ENCODE measurements around the gene TAL1.

Gene TAL1

DNA sequence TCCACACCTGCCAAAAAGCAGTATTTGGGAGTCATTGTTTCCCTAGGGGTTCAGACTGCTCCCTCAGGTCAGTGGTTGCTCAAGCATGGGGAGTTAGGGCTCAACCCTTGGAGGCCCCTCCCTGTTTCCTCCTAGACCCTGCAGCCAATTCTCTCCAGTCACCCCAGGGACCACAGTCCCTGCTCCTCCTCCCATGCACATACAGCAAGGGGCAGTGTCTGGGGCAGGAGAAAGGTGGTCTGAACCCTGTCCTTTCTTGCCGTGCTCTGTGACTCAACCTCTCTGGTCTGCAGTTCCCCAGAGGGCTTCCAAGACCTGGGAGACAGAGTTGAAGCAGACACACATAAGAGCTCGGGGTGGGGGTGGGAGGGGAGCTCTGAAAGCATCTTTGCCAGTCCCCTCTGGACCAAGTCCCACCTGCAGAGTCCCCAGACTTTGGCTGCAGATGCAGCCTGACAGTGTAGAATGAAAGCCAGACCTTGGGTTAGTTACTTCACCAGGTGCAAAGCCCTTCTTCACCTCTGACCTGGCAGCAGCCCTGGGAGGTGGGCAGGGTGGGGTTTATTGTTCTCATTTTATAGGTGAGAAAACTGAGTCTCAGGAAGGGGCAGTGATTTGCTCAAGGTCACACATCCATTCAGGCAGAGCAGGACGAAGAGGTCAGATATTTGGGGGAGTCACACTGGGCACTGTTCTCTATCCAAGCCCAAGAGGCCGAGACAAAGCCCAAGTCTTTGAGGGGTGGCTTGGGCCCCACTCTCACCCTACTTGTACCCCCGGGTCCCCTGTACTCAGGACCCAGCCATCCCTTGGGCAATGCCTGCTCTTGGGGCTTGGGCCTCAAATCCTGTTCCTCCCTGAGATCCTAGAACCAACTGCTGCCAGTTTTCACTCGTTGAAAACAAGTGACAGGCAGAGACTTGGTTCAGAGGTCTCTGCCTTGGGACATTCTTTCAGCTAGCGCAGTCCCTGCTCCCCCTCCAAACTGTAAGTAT is 42.9 kb downstream of the TAL1 start:
- no peak for DNase-seq (ENCODE audit: low spot score)

DNA sequence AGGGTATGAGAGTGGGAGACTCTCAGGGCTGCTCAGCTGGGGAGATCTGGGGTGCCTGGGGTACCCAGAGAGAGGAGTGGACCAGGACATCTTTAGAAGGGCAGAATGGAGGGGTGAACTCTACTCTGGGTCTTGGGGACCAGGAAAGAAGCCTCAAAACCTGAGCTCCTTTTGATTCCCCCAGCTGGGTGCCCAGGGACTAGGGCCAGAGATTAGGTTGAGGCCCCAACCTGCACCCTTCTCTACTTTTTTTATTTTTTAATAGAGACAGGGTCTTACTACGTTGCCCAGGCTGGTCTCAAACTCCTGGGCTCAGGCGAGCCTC is 44.1 kb downstream of the TAL1 start:
- no peak for DNase-seq (ENCODE audit: low spot score)

DNA sequence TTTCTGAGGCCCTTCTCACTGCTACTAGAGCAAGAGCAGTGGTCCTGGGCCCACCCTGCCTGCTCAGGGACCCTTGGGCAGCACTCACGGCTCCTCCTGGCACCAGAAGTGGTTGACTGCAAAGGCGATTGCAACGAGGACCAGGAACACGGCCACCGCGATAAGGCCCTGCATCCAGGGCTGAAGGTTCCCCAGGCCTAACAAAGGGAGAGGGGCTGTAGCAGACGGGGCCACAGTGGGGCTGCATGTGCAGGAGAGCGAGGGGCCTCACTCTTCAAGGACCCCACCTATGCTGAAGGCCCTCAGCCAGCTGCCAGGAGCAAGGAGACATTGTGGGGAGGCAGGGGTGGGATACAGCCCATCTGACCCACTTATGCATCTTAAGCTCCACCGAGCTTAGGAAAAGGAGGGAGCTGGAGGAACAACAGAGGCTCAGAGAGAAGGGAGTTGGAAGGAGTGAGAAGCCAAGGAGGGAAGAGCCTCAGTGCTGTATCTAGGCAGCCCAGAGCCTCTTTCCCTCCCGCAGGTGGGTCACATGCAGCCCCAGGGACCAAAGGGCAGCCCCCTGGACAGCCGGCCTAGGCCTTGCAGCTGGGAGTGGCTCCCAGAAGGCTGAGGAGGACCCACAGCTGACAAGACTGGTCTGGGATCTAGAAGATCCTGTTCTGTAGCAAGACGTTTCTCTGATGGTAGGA is 44.6 kb downstream of the TAL1 start:
- no peak for DNase-seq (ENCODE audit: low spot score)

DNA sequence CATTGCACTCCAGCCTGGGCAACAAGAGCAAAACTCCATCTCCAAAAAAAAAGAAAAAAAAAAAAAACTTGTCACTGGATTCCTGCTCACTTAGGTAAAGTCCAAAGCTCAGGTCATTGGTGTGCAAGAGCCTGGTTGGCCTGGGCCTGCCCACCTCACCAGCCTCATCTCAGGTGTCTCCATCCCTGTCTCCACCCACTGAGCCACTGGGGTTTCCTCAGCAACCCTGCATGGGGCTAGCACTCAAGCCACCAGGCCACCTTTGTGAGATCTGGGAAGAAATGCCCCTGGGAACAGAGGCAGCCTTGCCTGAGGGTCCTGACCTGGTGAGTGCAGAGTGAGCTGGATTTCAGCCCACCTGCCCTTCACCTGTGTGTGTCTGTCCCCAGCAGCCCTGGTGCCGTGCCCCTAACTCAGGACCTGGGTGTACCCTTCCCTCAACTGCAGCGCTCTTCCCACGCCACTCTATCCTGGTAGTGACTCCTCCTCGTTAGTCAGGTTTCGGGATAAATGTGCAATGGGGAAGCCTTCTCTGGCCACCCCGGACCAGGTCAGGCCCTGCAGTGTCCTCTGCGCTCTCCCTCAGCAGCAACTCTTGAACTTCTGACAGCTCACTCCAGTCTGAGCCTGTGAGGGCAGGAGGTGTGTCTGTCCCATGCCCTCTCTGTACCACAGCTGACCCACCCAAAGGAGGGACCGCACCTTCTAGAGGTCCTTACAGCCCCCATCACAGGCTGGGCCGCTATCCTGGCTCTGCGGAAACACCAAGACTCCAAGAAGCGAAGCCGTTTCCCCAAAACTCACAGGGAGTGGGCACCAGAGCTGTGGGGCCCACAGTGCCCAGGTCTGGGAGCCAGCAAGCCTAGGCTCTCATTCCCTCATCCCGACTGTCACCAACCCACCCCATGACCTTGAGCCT is 45.5 kb downstream of the TAL1 start:
- no peak for DNase-seq (ENCODE audit: low spot score)

DNA sequence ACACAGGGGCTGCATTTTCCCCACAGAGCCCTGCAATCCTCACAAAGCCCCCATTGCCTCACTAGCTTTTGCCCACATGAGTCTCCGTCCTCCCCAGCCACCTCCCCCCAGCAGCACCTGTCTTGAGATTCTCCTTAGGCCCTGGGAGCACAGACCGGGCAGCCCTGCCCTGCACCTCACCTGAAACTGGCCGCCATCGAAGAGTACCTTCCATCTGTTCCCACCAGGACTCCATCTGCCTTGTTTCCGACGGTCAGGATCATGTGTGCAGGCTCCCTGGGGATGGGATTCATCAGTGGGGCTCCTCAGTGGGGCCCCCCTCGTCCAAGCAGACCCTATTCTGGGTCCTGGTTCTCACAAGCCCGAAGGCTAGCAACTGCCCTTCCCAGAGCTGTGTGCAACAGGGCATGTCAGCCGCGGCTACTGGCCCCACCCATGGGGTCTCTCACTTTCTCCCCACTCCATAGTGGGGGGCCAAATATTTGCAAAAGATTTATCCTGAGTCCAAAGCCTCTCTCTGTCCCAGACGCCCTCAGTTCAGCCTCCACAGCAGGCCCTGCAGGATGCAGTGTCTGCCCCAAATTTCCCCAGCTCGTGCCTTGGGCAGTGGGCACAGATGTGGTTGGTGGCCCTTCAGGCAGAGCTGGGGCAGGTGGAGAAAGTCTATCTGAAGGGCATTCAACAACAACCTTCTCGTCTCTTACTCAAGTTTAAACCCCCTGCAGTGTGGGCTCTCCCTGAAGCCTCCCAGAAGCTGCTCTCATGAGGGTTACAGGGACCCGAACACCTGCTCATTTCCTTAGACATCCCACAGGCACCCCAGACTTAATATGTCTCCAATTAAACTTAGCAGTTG is 47.0 kb downstream of the TAL1 start:
- DNase-seq (ENCODE audit: low spot score) = no peak

DNA sequence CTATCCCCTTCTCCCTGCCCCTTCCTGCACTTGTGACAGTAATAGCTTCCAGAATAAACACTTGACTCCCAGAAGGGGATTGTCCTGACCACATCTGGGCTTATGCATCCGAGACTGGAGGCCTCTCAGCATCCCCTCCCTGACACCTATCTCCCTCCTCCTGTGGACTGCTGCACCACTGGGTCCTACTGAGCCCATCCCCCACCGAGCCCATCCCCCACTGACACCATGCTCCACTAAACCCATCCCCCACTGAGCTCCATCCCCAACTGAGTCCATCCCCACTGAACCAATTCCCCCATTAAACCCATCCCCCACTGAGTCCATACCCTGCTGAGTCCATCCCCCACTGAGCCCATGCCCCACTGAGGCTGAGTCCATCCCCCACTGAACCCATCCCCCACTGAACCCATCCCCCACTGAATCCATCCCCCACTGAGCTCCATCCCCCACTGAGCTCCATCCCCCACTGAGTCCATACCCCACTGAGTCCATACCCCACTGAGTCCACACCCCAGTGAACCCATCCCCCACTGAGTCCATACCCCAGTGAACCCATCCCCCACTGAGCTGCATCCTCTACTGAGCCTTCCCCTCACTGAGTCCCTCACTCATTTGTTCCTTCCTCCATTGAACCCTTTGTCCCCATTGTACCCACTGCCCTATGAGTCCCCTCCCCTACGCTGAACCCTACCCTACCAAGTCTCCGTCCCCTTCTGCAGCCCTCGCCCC is 47.8 kb downstream of the TAL1 start:
- no peak for DNase-seq (ENCODE audit: low spot score)

DNA sequence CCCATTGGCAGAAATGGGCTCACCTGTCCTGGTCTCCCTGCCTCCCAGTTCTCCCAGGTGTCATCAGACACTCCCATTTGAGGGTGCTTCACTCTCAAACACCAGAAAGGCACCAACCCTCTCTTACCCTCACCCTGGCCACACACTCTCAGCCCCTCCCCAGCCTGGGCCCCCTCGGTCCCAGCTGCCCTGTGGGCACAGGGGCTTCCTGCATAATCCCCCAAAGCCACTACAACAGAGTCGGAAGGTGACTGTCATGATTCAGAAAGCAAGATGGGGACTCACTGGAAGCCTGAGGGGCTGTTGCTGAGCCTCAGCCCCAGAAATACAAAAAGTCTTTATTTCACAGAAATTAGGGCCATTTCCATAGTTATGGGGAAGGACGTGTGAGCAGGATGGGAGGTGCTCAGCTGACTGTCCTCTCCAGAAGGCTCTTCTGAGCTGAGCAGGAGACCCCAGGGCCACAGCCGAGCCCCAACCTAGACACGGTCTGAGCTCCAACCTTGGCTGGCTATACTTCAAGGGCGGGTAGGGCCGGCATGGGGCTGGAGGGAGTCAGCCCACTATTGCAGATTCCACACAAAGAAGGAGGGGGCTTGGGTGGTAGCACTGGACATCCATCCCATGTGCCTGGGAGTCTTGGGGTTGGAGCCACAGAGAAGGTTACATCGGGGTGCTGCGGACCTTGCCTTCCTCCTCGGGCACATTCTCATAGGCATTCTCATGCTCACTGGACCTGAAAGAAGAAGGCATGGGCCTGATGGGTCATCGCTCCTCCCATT is 48.5 kb downstream of the TAL1 start:
- no peak for DNase-seq (ENCODE audit: low spot score)

DNA sequence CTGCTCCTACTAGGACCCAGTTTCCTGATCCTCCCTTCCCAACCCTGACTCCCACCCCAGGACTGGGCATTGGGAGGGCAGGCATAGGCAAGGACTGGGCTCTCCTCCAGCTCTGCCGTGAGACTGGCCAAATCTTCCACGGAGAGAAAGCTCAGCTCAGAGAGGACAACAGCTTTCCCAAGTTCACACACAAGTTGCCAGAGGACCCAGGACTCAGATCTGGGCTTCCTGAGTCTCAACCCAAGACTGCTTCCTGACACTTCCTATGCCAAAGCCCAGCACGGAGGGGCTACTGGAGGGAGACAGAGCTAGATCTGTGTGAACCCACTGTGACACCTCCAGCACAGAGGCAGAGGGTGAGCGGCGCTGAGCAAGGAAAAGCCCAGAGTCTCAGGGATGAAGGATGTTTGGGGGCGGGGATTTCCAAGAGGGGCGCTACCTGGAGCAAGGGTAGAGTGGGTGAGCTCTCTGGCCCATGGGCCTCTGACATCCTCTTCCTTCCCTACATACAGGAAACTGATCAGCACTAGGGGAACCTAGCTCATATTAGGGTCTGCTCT is 49.3 kb downstream of the TAL1 start:
- DNase-seq (ENCODE audit: low spot score) = no peak

DNA sequence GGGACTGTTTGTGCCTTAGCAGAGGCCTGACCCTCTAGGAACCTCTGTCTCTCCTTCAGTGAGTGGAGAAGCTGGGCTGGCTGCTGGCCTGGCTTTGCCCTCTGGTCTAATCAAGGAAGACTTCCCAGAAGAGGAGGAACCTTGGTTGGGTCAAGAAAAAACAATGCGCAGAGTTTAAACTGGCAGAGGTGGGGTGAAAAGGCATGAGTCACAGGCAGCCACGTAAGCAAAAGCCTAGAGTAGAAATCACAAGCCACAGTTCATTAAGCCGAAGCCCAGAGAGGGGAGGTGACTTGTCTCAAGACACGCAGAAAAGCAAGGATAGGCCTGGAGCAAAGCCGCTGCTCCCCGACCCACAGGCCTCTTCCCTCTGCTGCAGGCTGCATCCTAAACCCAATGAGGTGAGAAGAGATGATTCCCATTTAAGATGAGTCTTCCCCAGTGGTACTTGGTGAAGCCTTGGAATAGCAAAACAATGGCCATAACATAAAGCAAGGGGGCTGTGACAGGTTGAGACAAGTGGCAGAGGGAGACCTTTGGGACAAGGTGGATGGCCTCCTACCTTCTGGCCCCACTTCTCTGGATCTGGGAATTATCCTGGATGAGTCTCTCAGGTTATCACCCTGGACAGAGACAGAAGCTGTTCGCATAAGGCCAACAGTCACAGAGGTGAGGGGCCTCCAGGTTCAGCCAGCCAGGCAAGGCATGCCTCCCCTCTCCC is 49.9 kb downstream of the TAL1 start:
- DNase-seq (ENCODE audit: low spot score) = no peak

DNA sequence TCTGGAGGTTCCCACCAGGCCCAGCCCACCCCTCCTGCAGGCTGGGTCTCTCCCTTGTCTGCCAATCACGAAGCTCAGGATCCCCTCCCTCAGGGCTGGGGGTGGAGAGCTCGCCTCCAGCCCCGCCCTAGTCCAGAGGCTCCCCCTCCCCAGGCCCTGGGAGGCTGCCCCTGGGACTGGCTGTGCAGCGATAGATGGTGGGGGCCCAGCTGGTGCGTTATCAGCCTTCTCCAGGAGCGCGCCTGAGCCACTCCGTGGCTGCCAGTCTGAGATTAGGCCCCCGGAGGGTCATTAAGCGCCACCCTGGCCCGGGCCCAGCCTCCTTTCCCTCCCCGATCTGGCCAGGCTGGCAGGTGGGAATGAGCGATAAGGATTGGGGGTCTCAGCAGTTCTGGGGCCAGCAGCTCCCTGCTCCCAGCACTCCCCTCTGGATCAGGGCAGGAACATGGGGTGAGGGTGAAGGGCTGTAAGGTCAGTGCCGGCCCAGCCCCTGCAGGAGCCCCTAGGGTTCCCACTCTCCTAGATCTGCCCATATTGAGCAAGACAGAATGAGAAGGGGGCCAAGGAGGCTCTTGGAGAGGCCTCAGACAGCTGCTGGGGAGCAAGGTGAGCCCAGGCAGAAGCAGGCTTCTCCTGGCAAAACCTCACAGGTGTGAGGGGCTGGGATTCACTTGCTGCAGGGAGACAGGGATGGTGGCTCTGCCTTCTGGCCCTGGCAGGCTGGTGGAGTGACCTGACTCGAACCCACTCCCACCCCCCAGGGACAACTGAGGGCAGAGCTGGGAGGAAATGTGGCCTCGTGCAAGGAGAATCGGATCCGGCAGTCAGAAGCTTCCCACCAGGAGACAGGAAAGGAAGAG is 50.7 kb downstream of the TAL1 start:
- no peak for DNase-seq (ENCODE audit: low spot score)

DNA sequence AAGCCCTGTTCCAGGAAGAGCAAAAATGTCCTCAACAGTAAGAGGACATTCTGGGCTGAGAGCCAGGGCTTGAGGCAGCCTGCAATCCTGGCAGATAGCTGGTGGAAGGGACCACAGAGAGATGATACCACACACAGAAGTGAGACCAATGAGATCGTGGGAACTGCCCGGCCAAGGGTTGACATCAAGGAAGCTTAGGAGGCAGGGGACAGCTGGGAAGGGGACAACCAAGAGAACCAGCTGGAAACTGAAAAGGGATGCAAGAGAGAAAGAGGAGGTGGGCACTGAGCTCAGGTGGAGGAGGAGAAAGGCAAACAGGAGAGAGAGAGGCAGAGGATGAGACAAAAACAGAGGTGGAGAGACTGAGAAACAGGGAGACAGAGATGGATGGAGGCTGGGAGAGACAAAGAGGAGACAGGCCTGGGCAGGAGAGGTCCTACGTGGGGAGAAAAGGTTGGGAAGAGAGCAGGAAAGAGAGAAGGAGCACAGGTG is 51.4 kb downstream of the TAL1 start:
- DNase-seq (ENCODE audit: low spot score) = no peak

DNA sequence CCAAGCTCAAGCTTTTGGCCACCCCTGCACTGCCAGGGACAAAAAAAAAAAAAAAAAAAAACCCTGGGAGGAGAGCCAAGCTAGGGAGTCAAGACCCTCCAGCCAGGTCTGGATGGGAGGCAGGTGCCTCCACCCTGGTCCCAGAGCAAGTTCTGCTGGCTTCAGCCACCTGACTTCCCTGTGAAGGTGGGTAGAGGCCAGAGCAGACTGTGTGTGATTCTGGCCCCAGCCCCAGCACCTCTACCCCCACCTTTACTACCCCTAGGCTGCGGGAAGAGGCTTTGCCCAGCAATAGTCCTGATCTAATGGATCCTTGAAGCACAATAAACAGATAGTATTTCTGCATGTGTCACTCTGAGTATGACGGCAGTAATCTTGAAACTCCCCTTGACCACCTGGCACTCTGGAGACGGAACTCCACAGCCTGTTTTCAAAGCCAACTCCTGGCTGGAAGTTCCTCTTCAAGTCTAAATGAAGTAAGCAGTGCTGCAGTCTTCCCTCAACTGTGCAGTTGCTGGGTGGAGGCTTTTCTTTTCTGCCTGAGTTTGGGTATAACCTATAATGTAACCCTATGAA is 51.9 kb downstream of the TAL1 start:
- no peak for DNase-seq (ENCODE audit: low spot score)

DNA sequence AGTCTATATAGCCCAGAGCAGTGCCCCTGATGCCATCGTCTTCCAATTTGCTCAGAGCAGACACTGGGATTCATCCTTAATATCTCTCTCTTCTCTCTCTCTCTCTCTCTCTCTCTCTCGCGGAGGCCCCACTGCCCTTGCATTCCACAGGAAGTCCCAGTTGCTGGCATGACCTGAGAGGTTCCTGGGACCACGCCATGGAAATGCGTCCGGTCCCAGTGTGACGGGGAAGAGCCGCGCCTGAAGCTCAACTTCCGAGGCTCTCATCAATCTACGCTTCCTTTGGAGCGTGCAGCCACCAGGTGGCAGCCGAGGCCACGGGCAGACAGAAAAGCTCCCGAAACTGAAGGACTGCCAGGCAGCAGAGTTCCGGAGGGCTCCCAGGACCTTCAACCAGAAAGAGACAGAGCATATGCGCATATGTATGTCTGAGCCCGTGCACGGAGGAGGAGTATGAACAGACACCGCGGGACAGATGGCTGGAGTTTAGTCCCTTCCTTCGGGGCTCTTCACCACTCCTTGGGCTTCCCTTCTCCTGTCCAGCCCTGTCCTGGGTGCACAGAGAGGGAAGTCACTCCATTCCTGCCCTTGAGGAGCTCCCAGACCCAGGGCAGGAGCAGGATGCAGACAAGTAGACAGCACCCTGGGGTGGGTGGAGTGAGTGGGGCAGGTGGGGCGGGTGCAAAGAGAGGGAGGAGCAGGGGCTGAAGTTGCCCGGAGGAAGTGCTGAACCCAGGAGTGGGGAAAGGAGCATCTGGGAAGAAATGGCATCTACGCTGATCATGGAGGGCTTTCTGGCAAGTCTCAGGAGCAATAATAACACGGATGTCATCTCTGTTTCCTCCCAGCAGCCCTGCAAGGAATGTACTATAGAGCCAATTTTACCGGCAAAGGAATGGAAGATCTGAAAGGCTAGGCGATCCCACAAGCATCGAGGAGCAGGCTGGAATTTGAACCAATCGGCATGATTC is 52.7 kb downstream of the TAL1 start:
- peak; percentile 69 for DNase-seq (ENCODE audit: low spot score)

DNA sequence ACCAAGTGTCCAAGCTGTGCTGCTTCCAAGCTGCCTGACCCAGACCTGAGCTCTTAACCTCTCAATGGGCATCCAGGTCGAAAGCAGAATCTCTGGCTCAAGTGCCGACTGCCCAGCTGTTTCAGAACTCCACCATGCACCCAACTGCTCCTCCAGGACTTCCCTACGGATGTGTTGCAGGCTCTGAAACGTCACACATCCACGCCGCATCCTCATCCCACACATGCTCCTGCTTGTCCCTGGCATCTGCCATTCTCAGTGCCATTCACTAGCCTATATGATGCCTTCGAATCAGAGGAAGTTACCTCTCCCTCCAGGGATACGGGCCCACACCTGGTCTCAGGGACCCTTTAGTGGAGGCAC is 53.4 kb downstream of the TAL1 start:
- DNase-seq (ENCODE audit: low spot score) = no peak

DNA sequence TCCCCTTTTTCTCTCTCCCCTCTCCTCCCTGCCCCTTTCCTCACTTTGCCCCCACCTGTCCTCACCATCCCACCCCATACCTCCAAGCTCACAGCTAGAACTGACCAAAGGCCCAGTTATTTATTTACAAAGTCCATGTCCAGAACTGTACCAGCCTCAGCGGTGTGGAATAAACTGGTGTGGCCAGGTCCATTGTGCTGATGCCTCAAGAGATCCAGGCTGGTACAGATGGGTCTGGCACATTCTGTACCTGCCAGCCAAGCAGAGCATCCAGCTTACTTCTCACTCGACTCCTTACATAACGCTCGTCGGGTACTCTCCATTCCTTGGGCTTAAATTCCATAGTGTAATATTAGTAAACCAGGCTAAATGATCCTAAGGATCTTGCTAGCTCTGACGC is 54.0 kb downstream of the TAL1 start:
- no peak for DNase-seq (ENCODE audit: low spot score)

DNA sequence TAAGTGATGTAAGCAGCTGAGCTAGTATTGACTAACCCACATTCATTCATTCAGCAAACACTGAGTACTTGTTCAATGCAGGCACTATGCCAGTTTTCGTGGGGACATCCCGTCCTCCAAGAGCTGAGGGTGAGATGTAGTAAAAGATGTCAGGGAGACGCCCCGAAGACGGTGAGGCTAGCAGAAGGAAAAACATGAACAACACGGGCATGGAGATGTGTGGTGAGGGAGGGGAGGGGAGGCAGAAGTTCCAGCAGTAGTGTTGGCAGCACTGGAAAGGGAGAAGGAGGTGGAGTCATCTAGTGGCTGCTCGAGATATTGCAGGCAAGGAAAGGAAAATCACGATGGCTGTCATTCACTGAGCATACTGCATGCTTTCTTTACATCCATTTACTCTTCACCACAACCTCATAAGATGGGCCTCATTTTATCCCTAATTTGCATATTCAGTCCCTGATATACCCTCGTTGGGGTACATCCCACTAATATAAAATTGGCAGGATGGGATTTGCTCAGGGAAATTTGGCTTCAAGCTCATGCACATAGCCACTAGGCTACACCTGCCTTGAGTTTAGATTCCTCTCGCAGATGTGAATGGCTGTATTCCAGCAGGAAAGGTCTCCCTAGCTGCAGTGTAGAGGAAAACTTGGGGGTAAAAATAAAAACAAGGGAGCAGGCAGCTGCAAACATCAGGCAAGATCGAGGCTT is 56.6 kb downstream of the TAL1 start:
- peak; percentile 60 for DNase-seq (ENCODE audit: low spot score)

Measured in pons (tissue), 1 donor.